DND-41 (cell line): ENCODE data around the gene RAB3C.

ENCODE experiments used
- CTCF ChIP-seq: IDR thresholded peaks from 2 replicates; pipeline ENCODE4 v1.5.1; 2012; ENCODE audit warnings: borderline replicate concordance, low read length, moderate library complexity, mild to moderate bottlenecking; ENCODE audit not compliant: poor library complexity, severe bottlenecking; ENCODE audit errors: extremely low read depth
- EZH2 ChIP-seq: IDR thresholded peaks from 3 replicates; pipeline ENCODE4 v1.6.1; 2012; ENCODE audit warnings: borderline replicate concordance, low read depth, mild to moderate bottlenecking, moderate library complexity, low read length, inconsistent platforms; ENCODE audit not compliant: severe bottlenecking

GRCh38 chr5:58754250-58754649 is 171.4 kb downstream of the RAB3C start:
- TF ChIP-seq CTCF, result no peak
- no peak for TF ChIP-seq EZH2
